GM18909 (cell line): ENCODE results near the gene ARHGEF16.

Source experiments
- ATAC-seq: cut with Tn5 transposase; IDR thresholded peaks from one replicate; pipeline ENCODE4 v1.9.1; 2021; ENCODE audit warnings: mild to moderate bottlenecking; ENCODE audit not compliant: unreplicated experiment, poor library complexity

The ARHGEF16 gene

GRCh38 chr1:3509721-3510120 is 55.3 kb downstream of the ARHGEF16 start:
- no peak for ATAC-seq

DNA sequence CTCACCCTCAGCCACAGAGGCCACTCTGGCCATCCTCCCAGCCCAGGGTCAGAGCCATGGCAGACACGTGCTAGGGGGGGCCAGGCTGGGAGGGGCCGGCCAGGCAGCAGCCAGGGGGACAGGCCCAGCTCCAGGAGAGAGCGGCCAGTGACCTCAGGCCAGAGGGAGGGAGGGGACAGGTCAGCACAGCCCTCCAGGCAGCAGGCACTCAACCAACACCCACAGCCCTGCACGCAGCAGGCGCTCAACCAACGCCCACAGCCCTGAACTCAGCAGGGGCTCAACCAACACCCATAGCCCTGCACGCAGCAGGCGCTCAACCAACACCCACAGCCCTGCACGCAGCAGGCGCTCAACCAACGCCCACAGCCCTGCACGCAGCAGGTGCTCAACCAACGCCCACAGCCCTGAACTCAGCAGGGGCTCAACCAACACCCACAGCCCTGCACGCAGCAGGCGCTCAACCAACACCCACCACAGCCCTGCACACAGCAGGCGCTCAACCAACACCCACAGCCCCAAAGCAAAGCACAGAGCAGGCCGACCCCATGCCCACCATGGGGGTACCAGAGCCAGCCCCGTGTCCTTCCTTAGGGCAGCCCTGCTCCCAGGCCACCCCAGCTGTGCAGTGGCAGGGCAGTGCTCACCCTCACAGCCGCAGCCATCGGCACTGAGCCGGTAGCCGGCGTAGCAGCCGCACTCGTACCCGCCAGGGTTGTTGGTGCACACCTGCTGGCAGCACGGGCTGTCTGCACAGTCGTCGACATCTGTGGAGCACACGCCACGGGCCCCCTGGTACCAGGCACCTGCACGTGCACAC is 55.9 kb downstream of the ARHGEF16 start:
- no peak for ATAC-seq

GRCh38 chr1:3510956-3511250 is 56.4 kb downstream of the ARHGEF16 start:
- ATAC-seq, result no peak

DNA sequence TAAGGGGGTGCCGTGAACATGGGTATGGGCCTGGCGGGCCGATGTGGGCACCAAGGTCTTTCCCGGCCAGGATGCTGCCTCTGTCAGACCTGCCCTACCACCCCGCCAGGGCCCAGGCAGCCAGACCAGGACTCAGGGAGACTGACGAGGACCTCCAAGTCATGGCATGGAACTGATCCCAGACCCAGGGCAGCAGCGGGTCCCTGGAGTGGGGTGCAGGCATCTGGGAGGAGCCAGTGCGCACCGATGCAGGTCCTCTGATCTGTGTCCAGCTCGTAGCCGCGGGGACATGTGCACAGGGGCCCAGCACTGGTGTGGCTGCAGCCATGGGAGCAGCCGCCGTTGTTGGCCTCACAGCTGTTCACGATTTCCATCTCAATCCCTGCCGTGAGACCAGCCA is 56.8 kb downstream of the ARHGEF16 start:
- no peak for ATAC-seq

GRCh38 chr1:3511856-3512255 is 57.4 kb downstream of the ARHGEF16 start:
- ATAC-seq, result no peak

DNA sequence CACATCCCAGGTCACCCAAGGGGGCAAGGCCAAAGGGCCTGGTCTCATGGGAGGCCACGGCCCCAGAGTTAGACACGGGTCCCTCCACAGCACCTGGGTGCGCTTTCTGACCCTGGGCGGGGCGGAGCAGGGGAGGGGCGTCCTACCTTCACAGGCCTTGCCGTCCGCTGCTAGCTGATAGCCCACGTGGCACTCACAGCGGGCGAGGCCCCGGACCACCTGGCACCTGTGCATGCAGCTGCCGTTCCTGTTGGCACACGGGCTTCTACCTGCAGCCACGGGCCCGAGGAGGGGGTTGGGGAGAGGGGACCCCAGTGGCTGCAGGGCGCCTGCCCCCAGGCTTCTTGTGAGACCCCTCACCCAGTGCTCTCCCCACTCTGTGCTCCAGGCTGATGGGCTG is 59.9 kb downstream of the ARHGEF16 start:
- no peak for ATAC-seq

GRCh38 chr1:3515272-3515671 is 60.8 kb downstream of the ARHGEF16 start:
- ATAC-seq, result no peak

DNA sequence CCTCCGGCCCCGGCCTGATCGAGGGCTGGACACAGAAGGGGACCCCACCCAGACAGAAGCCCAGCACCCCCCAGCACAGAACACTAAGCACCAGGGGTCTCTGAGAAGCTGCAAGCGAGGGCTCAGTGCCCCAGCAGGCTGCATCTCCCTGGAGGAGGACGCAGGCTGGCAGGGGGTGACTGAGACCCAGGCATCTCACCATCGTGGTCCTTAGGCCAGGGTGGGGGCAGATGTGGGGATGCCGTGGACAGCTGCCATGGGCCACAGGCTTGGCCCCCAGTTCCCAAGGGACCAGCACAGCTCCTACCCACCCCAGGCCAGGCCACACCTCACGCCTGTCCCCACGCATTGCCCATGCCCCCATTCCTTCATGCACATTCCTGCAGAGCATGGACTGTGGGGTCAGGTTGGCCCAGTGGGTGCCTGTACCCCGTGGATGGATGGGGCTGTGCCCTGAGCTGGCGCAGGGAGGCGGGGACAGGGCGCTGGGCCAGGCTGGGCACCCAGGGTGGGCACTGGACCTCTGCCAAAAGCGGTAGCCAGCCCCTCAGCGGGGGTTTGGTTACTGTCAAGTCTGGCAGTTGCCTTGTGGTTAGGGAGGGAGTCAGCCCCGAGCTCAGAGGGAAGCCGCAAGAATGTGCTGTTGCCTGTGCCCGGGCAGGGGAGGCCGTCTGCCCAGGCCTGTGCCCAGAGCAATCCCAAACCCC is 61.5 kb downstream of the ARHGEF16 start:
- ATAC-seq, result no peak

DNA sequence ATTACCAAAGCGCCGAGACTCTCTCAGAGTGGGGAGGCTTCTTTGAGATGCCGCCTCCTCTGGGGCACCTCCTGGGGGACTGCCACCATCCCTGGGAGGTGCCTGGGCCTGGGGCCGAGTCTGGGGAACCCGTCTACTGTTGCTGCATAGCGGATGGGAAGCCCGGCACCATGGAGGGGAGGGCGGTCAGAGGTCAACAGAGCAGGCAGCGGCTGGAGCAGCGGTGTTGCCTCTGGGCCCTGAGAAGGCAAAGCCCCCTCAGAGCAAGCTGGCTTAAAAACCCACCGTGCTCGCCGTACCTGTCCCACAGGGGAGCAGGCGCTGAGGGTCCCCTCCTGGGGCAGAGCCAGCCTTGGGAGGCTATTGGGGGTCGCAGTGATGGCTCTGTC is 62.0 kb downstream of the ARHGEF16 start:
- no peak for ATAC-seq

- ATAC-seq, result no peak
Measured at GRCh38 chr1:3516911-3517675, 62.6 kb downstream of the ARHGEF16 start.

DNA sequence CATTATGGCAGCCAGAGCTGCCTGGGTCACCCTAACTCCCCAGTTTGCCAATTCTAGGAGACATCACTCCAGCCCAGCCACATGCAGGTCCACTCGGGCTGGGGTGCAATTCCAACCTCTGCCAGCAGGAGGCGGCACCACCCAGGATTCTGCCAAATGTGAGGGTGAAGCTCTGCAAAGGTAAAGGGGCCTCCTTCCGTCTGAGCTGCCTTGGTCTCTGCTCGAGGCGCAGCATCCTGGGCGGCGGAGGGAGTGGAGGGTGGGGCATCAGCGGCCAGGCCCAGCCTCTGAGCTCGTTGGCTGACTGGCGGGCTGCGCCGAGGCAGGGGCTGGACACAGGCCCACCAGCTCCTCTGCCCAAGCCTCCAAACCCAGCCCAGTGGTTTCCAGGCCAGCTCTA is 63.8 kb downstream of the ARHGEF16 start:
- no peak for ATAC-seq

- ATAC-seq, result no peak
Measured at GRCh38 chr1:3518756-3519155, 64.3 kb downstream of the ARHGEF16 start.

- no peak for ATAC-seq
Measured at GRCh38 chr1:3519301-3519885, 64.9 kb downstream of the ARHGEF16 start.

- no peak for ATAC-seq
Measured at GRCh38 chr1:3520419-3521378, 66.2 kb downstream of the ARHGEF16 start.

- no peak for ATAC-seq
Measured at GRCh38 chr1:3521426-3521825, 67.0 kb downstream of the ARHGEF16 start.

GRCh38 chr1:3522112-3522511 is 67.6 kb downstream of the ARHGEF16 start:
- ATAC-seq, result no peak

DNA sequence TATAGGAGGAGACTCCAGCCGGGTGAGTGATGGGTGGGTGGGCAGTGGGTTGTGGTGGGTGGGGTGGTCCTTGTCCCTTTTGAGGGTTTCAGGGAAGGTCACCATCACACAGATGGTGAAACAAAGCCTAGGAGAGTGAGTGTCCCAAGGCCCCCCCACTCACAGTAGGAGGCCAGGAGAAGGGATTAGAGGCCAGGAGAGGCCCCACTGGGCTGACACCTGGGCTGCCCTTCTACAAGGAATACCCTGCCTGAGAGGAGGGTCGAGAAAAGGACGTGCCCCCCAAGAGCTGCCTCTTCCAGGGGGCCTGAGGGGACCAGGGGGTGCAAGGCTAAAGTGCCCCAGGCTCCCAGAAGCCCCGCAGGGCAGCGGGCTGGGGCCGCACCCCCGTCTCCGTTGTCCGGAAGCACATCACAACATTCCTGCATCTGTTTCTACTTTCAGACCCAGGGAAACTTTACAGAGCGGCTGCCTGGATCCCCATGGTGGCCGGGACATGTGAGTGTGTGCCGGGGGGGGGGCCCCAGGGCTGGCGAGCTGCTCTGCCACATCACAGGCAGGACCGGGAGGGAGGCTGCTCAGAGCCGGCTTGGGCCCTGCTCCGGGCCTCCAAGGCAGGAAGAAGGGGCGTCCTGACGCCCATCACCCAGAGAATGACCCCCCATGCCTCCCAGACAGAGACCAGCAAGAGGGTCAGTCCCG is 68.2 kb downstream of the ARHGEF16 start:
- ATAC-seq, result no peak

- ATAC-seq, result no peak
Measured at GRCh38 chr1:3523980-3524379, 69.5 kb downstream of the ARHGEF16 start.

DNA sequence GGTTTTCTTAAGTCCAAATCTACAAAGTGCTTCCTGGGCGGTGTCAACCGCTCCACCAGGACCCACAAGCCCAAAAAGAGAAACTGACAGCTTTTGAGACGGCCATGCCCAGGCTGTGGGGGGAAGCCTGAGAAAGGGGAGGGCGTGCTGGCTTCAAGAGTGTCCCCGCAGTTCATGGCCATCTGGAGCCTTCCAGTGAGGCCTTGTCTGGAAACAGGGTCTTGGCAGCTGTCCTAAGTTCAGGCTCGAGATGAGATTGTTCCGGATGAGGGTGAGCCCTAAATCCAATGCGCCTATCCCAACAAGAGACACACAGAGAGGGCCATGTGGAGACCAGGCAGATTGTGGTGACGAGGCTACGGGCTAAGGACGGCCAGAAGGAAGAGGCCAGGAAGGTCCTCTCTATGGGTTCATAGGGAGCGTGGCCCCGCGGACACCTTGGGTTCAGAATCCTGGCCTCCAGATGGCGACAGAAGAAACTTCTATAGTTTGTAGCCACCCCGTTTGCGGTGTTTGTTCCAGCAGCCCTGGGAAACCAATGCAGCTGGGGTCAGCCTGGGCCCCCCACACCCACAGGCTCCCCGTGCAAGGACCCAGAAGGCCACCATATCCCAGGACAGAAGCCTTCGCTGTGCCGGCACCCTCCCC is 70.2 kb downstream of the ARHGEF16 start:
- ATAC-seq, result no peak
